GM18502 (cell line): ENCODE measurements around the gene PNPO.
"Not testable (repeated sequence)": the region's sequence is repeated elsewhere in the genome, so short reads cannot be mapped to it uniquely, and the experiment has no call there.

ENCODE experiments used
- ATAC-seq: cut with Tn5 transposase; IDR thresholded peaks from one replicate; pipeline ENCODE4 v1.9.1; 2021; ENCODE audit warnings: mild to moderate bottlenecking; ENCODE audit not compliant: unreplicated experiment, poor library complexity

PNPO gene

GRCh38 chr17:47917581-47917980 is 23.8 kb upstream of the PNPO start:
- no peak for ATAC-seq

DNA sequence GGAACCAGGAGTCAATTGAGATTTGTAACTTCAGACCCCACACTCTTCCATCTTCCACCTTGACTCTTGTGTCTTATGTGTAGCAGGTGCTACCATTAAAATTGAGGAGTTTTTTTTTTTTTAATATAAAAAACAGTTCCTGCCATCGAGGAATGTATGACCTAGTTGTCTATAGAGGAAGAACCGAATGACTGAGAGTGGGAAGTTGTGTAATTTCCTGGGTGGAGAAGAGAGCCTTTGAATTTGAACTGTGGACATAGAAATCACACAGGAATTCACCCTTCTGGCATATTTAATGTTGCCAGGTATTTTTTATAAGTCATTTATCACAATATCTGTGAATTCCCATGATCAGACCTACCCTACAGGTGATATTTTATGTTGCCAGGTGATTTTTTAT is 23.4 kb upstream of the PNPO start:
- ATAC-seq, result no peak

- ATAC-seq, result no peak
These were observed 22.4 kb upstream of the PNPO start for GRCh38 chr17:47918991-47919390.

- not testable (repeated sequence) for ATAC-seq
These were observed 21.5 kb upstream of the PNPO start for GRCh38 chr17:47919889-47920288.

DNA sequence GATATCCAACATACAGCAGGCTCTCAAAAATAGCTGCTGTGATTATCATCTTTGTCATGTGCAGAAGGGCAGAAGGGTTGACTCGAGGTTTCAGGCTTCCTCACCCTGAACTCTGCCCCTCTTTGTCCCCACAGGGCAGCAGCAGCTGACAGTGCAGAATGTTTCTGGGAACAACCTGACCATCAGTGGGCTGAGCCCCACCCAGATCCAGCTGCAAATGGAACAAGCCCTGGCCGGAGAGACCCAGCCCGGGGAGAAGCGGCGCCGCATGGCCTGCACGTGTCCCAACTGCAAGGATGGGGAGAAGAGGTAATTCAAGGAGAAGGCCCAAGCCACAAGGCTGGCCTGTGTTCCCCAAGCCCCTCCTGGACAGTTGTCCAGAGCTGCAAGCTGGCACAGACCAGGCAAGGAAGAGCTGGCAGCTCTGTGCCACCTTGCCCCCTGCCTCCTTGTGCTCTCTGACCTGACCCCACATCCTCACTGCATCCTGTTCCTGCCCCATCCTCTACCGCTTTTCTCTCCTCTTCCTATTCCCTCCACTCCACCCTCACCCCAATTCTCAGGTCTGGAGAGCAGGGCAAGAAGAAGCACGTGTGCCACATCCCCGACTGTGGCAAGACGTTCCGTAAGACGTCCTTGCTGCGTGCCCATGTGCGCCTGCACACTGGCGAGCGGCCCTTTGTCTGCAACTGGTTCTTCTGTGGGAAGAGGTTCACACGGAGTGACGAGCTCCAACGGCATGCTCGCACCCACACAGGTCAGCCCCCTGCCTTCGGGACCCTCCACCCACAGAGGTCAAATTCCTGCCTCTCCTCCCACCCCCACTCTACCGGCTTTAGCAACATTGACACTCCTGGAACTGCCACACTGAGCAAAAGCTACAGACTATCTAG is 16.3 kb upstream of the PNPO start:
- no peak for ATAC-seq

DNA sequence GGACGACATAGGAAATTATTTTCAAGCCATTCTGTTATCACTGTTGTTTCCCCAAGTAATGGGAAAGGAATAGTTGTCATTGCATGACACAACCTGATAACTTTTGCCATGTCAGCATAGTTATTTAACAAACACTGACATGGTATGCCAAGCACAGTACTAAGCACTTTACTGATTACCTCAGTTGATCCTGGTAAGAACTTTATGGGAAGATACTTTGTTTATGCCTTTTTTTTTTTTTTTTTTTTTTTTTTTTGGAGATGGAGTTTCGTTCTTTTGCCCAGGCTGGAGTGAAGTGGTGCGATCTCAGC is 15.7 kb upstream of the PNPO start:
- ATAC-seq, result no peak

GRCh38 chr17:47927821-47928400 is 13.5 kb upstream of the PNPO start:
- ATAC-seq, result no peak

GRCh38 chr17:47928415-47928814 is 13.0 kb upstream of the PNPO start:
- ATAC-seq, result no peak

DNA sequence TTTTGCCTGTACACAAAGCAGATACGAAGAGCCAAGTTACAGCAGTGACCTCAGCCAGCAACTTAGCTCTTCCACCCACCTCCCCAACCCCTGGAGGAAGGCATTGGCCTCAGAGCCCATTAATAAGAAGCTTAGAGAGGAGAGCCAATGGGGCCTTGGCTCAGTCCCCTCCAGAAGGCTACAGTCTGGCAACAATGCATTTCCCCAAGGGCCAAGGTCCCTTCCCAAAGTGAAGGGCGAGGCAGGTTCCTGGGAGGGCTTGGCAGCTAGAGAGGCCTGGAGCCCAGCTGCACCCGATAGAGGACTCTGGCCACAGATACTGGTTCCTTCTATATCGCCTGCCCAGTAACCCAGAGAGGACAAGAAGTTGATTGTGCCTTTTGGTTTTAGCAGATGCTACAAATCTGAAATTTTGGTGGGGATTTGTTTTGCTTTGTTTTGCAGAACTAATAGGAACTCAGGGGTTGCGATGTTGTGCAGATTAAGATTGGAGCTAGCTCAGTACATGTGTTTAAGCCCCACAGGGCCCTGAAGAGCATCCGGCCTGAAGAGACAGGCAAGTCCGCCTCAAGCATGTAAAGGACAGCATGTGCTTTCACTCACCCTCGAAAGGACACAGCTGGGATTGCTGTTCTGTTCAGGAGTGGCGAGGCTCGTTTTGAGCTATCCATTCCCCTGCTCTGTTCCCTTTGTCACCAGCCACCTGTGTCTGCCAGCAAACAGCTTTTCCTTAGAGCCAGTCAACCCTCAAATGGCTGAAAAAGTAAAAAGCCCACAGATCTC is 12.0 kb upstream of the PNPO start:
- ATAC-seq, result no peak

DNA sequence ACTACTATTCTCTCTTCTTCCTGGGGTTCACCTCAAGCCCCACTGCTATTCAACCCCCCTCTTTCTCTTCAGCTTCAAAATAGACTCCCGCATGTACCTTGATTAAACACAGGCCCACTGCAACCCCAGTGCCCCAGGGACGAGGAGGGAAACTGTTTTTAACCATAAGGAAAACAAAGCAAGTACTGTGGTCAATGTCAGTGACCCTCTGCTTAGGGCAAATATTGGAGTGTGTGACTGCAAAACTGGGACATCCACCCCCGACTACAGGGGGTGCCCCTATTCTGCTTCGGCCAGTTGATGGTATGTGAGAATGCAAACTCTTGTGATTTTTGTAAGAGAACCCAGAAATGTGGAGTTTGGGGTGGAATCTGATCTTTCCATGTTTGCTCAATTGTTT is 9.5 kb upstream of the PNPO start:
- ATAC-seq, result no peak

DNA sequence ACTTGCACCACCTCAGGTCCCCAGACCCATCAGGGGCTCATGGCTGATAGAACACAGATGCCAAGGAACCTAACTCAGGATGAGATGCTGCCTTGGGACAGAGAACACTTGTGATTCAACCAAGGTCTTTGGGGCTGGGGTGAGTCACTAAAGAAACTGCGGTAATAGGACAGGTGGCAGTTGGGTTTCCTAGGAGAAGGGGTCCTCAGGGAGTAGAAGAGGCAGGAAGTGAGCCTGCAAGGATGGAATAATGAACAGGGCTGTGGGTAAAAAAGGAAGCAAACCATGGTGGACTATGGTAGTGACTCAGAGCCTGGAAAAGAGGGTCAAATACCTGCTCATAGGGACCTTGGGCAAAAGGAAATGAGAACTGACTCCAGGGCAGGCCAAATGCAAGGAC is 6.5 kb upstream of the PNPO start:
- no peak for ATAC-seq

- not testable (repeated sequence) for ATAC-seq
These were observed 5.9 kb upstream of the PNPO start for GRCh38 chr17:47935468-47935867.

GRCh38 chr17:47935961-47936360 is 5.4 kb upstream of the PNPO start:
- ATAC-seq, result no peak

DNA sequence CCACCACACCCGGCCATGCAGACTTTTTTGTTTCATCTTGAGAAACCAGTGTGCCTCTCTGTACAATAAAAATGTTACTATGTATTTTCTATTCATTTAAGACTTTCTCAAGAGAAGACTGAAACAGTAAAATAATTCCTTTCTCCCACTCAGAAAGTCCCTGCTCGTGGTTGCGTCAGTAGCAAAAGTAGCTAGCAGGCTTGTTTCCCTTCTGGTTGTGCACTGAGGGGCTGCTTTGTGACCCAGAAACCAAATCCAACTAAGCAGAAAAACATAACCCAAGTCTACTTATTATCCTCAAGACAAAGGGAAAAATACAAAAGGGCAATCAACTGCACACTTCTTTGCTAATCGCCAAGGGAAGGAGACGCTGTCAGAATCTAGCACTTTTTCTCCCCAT is 3.4 kb upstream of the PNPO start:
- ATAC-seq, result no peak

DNA sequence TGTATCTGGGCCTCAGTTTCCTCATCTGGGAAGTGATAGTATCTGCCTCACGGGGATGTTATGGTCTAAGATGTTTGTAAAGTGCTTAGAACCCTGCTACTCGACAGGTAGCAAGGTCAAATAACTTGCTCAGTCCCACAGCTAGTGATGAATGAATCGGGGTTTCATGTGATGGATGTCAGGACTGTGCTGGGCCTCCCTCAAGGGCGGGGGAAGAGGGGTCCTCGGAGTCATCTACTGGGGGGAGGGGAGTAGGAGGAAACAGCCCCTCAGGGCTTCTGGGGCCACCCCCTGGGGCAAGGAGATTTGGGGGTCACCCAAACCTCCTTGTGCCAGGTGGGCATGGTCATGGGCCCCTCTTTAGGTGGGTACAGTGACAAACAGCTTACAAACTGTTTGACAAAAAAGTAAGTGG is 732 bp downstream of the PNPO start:
- ATAC-seq, result no peak

DNA sequence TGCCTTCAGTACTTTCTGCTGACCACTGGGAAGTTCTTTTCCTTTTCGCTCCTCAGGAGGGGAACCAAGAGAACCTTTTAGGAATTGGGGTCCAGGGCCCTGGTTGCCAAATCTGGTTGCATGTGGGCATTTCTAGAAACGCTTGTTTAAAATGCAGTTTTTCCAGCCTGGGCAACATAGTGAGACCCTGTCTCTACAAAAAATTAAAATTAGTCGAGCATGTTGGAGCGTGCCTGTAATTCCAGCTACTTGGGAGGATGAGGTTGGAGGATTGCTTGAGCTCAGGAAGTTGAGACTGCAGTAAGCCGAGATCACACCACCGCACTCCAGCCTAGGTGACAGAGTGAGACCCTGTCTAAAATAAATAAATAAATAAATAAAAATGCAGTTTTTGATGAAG is 1.2 kb downstream of the PNPO start:
- no peak for ATAC-seq

- no peak for ATAC-seq
These were observed 3.7 kb downstream of the PNPO start for GRCh38 chr17:47945080-47945479.

DNA sequence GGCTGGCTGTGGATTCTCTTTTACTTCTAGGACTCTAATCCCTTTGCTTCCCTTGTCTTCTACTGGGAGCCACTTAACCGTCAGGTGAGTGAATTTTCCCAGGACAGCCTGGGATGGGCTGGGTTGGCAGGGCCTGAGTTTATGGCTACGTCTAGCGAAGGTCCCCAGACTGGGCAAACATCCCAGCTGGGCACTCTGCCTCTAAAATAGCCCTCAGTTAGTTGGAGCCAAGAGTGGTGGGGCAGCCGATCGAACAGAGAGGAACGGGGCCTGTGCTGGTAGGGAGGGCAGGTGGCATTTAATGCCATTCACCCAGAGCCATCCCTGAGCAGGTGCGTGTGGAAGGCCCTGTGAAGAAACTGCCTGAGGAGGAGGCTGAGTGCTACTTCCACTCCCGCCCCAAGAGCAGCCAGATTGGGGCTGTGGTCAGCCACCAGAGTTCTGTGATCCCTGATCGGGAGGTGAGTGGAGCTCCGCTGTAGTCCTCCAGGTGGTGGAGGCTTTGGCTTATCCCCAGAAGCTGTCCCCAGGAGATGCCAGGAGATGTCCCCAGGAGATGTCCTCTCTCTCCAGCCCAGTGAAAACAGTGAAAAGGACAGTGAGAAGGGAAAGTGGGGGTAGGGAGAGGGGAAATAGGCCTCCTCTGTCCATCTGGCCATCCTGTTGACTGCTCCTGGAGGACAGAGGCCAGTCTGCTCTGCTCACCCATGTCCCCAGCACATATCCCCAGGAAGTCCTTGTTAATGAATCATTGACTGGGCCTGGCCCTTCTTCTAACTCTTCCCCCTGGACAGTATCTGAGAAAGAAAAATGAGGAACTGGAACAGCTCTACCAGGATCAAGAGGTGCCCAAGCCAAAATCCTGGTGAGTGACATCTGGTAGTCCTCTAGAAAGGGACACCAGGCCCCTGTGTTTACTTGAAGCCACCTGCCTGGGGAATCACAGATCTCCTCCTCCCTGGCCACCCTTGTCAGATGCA is 4.4 kb downstream of the PNPO start:
- ATAC-seq, result no peak

DNA sequence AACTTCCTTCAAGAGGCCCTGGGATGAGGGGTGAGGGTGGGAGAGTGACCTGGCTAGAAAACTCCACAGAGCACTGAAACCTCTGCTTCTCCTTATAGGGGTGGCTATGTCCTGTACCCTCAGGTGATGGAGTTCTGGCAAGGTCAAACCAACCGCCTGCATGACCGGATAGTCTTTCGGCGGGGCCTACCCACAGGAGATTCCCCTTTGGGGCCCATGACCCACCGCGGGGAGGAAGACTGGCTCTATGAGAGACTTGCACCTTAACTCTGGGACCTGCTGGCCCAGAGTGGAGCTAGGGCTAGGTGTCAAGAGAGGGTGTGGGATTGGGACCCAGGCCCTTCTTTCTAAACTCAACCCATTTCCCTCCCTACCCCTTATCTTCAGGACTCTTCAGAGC is 5.1 kb downstream of the PNPO start:
- no peak for ATAC-seq

DNA sequence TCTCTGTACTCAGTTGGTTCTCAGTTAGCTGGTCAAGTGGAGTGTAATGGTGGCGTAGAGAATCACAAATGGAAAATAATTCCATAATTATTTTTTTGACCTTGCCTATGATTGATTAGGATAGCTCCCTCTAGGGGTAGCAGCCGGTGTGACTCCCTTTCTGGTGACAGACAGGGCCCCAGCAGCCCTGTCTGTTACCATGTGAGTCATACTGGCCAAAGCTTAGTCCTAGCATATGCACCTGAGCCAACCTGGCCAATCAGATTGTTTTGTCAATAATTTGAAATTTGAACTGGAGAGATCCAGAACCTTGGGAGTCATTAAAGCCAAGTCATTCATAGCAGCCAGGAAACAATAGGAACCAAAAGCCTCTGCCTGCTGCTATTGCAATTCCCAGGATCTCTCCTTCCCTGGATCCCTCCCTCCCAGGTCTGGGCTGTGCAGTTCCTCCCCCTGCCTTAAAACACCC is 5.6 kb downstream of the PNPO start:
- ATAC-seq, result peak; percentile 67
